HUES6 (cell line): ENCODE data around the gene ZMYM2.
"Not testable (repeated sequence)": the region's sequence is repeated elsewhere in the genome, so short reads cannot be mapped to it uniquely, and the experiment has no call there.

Experiments used
- H3K27ac ChIP-seq: 2 replicates; pipeline ENCODE4 v1.7.0; 2013; ENCODE audit warnings: low read depth, mild to moderate bottlenecking, low read length, inconsistent platforms
- H3K27me3 ChIP-seq: 2 replicates; pipeline ENCODE4 v1.6.1; 2013; ENCODE audit warnings: low read length; ENCODE audit not compliant: control insufficient read depth, insufficient read depth
- H3K36me3 ChIP-seq: 2 replicates; pipeline ENCODE4 v1.6.1; 2013; ENCODE audit warnings: low read length; ENCODE audit not compliant: control insufficient read depth, insufficient read depth
- H3K4me1 ChIP-seq: 2 replicates; pipeline ENCODE4 v1.6.1; 2013; ENCODE audit warnings: low read length; ENCODE audit not compliant: control insufficient read depth, insufficient read depth
- H3K4me3 ChIP-seq: 2 replicates; pipeline ENCODE4 v1.5.1; 2013; ENCODE audit warnings: low read depth, low read length
- H3K9ac ChIP-seq: one replicate; pipeline ENCODE4 v1.6.1; 2013; ENCODE audit warnings: mild to moderate bottlenecking, low read length
- H3K9me3 ChIP-seq: 2 replicates; pipeline ENCODE4 v1.6.1; 2013; ENCODE audit warnings: low read depth, low read length; ENCODE audit not compliant: control insufficient read depth, insufficient read depth

ZMYM2 gene

DNA sequence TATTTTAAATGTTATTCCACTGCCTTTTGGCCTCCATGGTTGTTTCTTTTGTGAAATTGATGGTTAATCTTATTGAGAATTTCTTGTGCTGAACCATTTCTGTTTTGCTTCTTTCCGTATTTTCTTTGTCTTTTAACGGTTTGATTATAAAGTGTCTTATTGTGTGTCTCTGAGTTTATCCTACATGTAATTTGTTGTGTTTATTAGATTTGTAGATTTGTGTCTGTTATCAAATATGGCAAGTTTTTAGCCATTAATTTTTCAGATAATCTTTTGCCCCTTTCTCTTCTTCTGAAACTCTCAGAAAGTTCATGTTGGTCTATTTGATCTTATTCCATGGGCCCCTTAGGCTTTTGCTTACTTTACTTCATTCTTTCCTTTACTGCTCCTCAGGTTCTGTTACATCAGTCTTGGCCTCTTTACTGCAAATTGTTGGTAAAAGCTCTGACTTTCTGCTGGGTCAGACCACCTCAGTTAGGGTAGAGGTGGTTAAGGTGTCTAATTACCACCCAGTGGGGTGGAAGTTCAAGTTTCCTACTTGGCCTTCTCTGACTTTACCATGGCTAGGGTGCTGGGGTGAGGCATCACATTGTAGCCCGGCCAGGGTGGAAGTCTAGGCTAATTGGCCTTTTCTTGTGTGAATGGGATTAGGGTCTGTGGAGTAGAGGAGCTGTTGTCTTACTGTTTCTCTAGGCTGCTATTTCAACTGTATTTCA, 58.3 kb downstream of the ZMYM2 start:
- H3K4me1 ChIP-seq: peaks cover 4% of the 10 kb centered on the region; the same call in 1 of the 2 replicates
- no peak overlapping the region for H3K27ac ChIP-seq
- no peaks in the 10 kb centered on the region for H3K27me3 ChIP-seq
- H3K9me3 ChIP-seq: peaks cover 8% of the 10 kb centered on the region; the same call in 1 of the 2 replicates
- no peak overlapping the region for H3K9ac ChIP-seq
- peaks cover 51% of the 10 kb centered on the region for H3K36me3 ChIP-seq
- H3K4me3 ChIP-seq: no peak overlapping the region

DNA sequence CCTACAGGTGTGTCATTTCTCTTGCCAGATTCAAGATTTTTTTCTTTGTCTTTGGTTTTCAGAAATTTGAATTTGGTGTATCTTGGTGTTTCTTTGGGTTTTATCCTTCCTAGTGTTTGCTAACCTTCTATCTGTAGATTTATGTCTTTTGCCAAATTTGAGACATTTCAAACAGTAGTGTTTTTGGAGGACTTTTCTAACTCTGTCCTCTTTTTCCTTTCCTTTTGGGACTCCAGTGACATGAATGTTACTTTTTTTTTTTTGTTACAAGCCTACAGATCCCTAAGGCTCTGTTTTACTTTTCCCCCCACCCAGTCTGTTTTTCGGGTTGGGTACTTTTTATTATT, 58.8 kb downstream of the ZMYM2 start:
- no peak overlapping the region for H3K27ac ChIP-seq
- H3K4me3 ChIP-seq: no peak overlapping the region
- peaks cover 8% of the 10 kb centered on the region; the same call in 1 of the 2 replicates for H3K9me3 ChIP-seq
- peaks cover 51% of the 10 kb centered on the region for H3K36me3 ChIP-seq
- H3K9ac ChIP-seq: no peak overlapping the region
- H3K27me3 ChIP-seq: no peaks in the 10 kb centered on the region
- peaks cover 4% of the 10 kb centered on the region; the same call in 1 of the 2 replicates for H3K4me1 ChIP-seq

DNA sequence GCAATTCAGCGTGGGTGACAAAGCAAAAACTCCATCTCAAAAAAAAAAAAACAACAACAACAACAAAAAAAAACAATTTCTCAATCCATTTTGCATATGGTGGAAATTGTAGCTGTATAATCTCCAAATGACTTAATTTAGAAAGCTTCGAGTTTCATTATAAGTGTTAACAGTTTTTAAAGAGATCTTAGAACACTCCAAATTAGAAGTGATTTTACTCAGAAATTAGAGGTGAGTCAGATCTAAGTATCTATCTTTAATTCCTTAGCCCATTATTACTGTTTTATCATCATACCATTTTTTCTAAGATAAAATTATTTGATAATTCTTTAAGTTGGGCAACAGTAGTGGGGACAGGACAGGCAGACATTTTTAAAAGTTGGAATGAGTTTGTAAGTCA, 60.5 kb downstream of the ZMYM2 start:
- Histone ChIP-seq H3K27me3 (no peaks in the 10 kb centered on the region), H3K9me3 (peaks cover 8% of the 10 kb centered on the region; the same call in 1 of the 2 replicates), H3K9ac (no peak overlapping the region), H3K4me1 (peaks cover 4% of the 10 kb centered on the region; the same call in 1 of the 2 replicates), H3K27ac (no peak overlapping the region), H3K36me3 (peaks cover 44% of the 10 kb centered on the region), H3K4me3 (no peak overlapping the region)

DNA sequence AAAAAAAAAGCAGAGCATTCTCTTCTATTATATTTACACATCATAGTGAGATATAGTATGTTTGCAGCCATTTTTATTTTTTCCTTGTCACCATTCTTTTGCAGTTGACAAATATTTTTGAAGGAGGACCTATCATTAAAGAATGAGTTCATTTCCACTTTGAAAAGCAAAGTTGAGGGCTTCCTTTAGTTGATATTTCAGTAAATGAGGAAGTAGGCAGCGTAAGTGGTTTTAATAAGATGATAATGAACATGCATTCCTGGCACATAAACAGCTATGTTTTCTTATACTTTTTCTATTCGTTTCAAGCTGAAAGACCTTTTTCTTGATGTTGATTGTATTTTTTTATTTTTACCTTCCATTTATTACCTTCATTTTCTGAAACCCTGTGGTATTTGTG, 66.2 kb downstream of the ZMYM2 start:
- H3K9me3 ChIP-seq: no peaks in the 10 kb centered on the region
- H3K4me3 ChIP-seq: no peak overlapping the region
- H3K9ac ChIP-seq: no peak overlapping the region
- no peak overlapping the region for H3K27ac ChIP-seq
- peaks cover 78% of the 10 kb centered on the region for H3K36me3 ChIP-seq
- no peaks in the 10 kb centered on the region for H3K27me3 ChIP-seq
- no peaks in the 10 kb centered on the region for H3K4me1 ChIP-seq

DNA sequence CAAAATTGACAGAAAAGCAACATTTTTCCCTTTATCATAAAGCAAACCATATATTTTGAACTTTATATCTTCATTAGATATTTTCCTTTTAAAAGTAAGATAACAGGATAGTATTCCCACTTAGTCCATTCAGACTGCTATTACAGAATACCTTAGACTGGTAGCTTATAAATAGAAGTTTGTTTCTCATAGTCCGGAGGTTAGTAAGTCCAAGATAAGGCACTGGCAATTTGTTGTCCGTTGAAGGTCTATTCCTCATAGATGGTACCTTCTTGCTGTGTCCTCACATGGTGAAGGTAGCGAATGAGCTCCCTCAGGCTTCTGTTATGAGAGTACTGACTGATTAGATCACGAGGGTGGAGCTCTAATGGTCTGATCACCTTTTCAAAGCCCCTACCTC, 70.4 kb downstream of the ZMYM2 start:
- Histone ChIP-seq H3K4me3 (no peak overlapping the region), H3K27me3 (no peaks in the 10 kb centered on the region), H3K36me3 (peaks cover 88% of the 10 kb centered on the region), H3K27ac (no peak overlapping the region), H3K9me3 (no peaks in the 10 kb centered on the region), H3K4me1 (no peaks in the 10 kb centered on the region), H3K9ac (no peak overlapping the region)

DNA sequence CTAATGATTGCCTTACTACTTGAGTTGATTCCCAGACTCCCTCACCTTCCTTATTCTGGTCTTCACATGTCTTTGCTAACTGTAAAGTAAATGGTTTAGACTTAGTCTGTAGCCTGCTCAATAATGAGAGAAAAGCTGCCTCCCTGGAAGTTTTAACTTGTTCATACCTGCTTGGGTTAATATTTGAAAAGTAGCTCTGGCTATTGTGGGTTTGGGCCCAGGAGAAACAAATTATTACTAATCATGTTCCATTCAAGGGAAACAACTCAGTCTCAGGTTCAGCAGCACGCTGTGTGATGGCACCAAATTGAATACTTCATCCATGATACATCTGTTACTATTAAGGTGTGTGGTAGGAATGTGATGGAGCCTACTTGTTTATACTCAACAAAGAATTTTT, 75.0 kb downstream of the ZMYM2 start:
- Histone ChIP-seq H3K4me3 (no peak overlapping the region), H3K36me3 (peaks cover 89% of the 10 kb centered on the region), H3K9me3 (no peaks in the 10 kb centered on the region), H3K4me1 (no peaks in the 10 kb centered on the region), H3K9ac (no peak overlapping the region), H3K27me3 (no peaks in the 10 kb centered on the region), H3K27ac (no peak overlapping the region)

DNA sequence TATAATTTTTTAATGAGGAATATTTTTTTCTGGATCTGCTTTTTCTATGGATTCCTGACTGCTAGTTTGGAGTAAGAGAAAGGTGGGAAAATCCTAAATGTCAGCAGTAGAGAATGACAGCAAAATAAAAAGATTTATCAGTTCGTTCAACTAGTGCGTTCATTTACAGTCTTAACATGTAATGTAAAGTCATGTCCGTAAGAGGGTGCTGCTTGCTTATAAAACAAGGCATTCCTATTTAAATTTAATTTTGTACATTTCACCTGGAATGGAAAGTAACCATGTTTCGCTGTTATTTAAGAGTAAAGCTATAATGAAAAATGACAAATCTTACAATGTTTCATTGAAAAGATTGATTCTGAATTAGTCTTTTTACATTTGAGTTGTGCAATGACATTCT, 76.6 kb downstream of the ZMYM2 start:
- Histone ChIP-seq H3K9ac (no peak overlapping the region), H3K4me3 (no peak overlapping the region), H3K27me3 (no peaks in the 10 kb centered on the region), H3K27ac (no peak overlapping the region), H3K36me3 (peaks cover 86% of the 10 kb centered on the region), H3K9me3 (no peaks in the 10 kb centered on the region), H3K4me1 (no peaks in the 10 kb centered on the region)

DNA sequence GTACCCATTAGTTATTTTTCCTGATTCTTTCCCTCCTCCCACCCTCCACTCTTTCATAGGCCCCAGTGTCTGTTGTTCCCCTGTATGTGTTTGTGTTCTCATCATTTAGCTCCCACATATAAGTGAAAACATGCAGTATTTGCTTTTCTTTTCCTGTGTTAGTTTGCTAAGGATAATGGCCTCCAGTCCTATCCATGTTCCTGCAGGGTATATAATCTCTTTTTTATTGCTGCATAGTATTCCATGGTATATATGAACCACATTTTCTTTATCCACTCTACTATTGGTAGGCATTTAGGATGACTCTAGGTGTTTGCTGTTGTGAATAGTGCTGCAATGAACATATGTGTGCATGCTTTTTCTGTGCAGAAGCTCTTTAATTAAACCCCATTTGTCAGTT, 79.4 kb downstream of the ZMYM2 start:
- Histone ChIP-seq H3K27ac (no peak overlapping the region), H3K27me3 (no peaks in the 10 kb centered on the region), H3K36me3 (peaks cover 81% of the 10 kb centered on the region), H3K4me3 (no peak overlapping the region), H3K4me1 (no peaks in the 10 kb centered on the region), H3K9me3 (no peaks in the 10 kb centered on the region), H3K9ac (no peak overlapping the region)

DNA sequence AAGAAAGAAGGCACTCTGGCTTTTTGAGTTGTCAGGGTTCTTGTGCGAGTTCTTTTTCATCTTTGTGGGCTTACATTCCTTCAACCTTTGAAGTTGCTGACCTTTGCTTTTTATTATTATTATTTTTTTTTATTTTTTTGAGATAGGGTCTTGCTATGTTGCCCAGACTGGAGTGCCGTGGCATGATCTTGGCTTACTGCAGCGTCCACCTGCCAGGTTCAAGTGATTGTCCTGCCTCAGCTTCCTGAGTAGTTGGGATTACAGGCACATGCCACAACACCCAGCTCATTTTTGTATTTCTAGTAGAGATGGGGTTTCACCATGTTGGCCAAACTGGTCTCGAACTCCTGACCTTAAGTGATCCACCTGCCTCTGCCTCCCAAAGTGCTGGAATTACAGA, 84.1 kb downstream of the ZMYM2 start:
- peaks cover 68% of the 10 kb centered on the region for H3K36me3 ChIP-seq
- H3K4me1 ChIP-seq, H3K9me3 ChIP-seq, H3K27me3 ChIP-seq, H3K9ac ChIP-seq, H3K4me3 ChIP-seq, H3K27ac ChIP-seq: not testable (repeated sequence)

DNA sequence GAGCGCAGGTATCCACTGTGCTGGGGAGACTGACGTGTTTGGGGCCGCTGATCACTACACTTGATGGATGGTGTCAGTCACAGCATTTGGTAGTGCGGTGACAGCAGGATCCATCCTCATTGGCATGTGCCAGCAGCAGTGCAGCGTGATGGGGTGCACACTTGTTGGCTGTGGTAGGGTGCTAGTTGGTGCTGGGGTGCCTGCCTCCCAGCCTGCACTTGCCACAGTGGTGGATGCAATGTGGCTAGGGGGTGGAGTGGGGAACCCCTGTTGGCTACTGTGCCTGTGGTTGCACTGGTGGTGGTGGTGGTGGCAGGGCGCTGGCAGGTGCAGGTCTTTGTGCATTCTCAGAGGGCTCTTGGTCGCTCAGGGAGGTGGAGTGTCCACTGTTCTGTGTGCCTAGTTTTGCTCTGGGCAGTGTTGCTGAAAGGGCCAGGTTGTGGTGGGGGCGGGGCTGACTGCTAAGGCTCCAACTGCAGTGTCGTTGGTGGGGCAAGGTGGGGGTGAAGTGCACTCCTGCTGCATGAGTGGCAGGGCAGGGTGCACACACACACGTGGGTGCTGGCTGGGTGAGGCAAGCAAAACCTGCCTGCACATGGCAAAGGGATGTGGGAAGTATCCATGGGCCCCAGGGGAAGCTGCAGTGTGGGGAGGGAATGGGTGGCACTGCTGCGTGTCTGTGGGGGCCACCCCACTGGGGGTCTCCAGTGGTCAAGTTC, 84.8 kb downstream of the ZMYM2 start:
- no peak overlapping the region for H3K27ac ChIP-seq
- no peak overlapping the region for H3K4me3 ChIP-seq
- no peak overlapping the region for H3K9ac ChIP-seq
- H3K27me3 ChIP-seq: no peaks in the 10 kb centered on the region
- no peaks in the 10 kb centered on the region for H3K4me1 ChIP-seq
- H3K9me3 ChIP-seq: no peaks in the 10 kb centered on the region
- peaks cover 60% of the 10 kb centered on the region for H3K36me3 ChIP-seq

DNA sequence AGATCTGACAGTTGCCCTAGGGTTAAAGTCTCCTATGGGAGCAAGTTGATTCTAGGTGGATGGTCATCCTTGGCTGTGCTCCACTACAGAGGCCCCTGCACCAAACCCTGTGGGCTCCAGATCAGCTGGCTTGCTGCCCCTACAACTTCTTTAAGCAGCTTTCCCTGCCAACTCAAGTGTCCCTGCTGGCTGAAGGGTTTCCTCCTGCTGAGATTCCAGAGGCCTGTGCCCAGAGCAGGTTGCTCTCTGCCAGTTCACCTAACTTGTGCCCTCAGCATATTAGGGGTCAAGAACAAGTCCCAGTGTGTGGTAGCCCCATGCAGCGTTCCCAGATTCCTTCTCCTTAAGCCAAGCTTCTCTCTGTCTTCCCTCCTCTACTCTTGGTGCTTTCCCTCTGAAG, 85.6 kb downstream of the ZMYM2 start:
- Histone ChIP-seq H3K9ac (no peak overlapping the region), H3K9me3 (no peaks in the 10 kb centered on the region), H3K27me3 (no peaks in the 10 kb centered on the region), H3K4me3 (no peak overlapping the region), H3K27ac (no peak overlapping the region), H3K36me3 (peaks cover 55% of the 10 kb centered on the region), H3K4me1 (no peaks in the 10 kb centered on the region)
